ENCODE data around the gene CNTNAP5.
A peak's percentile ranks its signal among the peaks of the same experiment; 100 is the strongest.

Gene CNTNAP5

GRCh38 chr2:124424074-124424473 is 399.0 kb downstream of the CNTNAP5 start:
- no peak overlapping the region for H3K9ac ChIP-seq (ENCODE audit: insufficient read length, low read depth)
- no peaks in the 10 kb centered on the region for H3K36me3 ChIP-seq (ENCODE audit: insufficient read depth, insufficient read length, low read length)
- no peaks in the 10 kb centered on the region for H3K4me1 ChIP-seq (ENCODE audit: insufficient read depth, insufficient read length)
- no peak overlapping the region for H3K4me3 ChIP-seq (ENCODE audit: insufficient read length, low read depth)
- no peak for DNase-seq (ENCODE audit: low read depth, low spot score)
- no peaks in the 10 kb centered on the region for H3K9me3 ChIP-seq (ENCODE audit: insufficient read depth, low read length)
- H3K27me3 ChIP-seq (ENCODE audit: insufficient read depth, insufficient read length), result no peaks in the 10 kb centered on the region
- TF ChIP-seq ZNF274 (IDR thresholded peaks at IDR 0.05; ENCODE audit: low read depth, low read length) (no peak), YY1 (IDR thresholded peaks at IDR 0.05; ENCODE audit: insufficient read depth, insufficient read length) (no peak)

GRCh38 chr2:124426122-124426521 is 401.0 kb downstream of the CNTNAP5 start:
- Histone ChIP-seq H3K36me3 (ENCODE audit: insufficient read depth, insufficient read length, low read length) (no peaks in the 10 kb centered on the region), H3K9me3 (ENCODE audit: insufficient read depth, low read length) (no peaks in the 10 kb centered on the region), H3K4me1 (ENCODE audit: insufficient read depth, insufficient read length) (no peaks in the 10 kb centered on the region), H3K9ac (ENCODE audit: insufficient read length, low read depth) (no peak overlapping the region), H3K4me3 (ENCODE audit: insufficient read length, low read depth) (no peak overlapping the region), H3K27me3 (ENCODE audit: insufficient read depth, insufficient read length) (no peaks in the 10 kb centered on the region)
- DNase-seq (ENCODE audit: low read depth, low spot score), result no peak
- no peak for TF ChIP-seq YY1 (IDR thresholded peaks at IDR 0.05; ENCODE audit: insufficient read depth, insufficient read length)

- no peaks in the 10 kb centered on the region for H3K27me3 ChIP-seq (ENCODE audit: insufficient read depth, insufficient read length)
- H3K4me1 ChIP-seq (ENCODE audit: insufficient read depth, insufficient read length), result no peaks in the 10 kb centered on the region
- no peaks in the 10 kb centered on the region for H3K9me3 ChIP-seq (ENCODE audit: insufficient read depth, low read length)
- no peak for DNase-seq (ENCODE audit: low read depth, low spot score)
- no peak for TF ChIP-seq YY1 (IDR thresholded peaks at IDR 0.05; ENCODE audit: insufficient read depth, insufficient read length)
- no peak for TF ChIP-seq SUZ12 (IDR thresholded peaks at IDR 0.05; ENCODE audit: extremely low read depth, insufficient read depth, insufficient read length)
- TF ChIP-seq ZNF274 (IDR thresholded peaks at IDR 0.05; ENCODE audit: low read depth, low read length), result no peak
- H3K4me3 ChIP-seq (ENCODE audit: insufficient read length, low read depth), result no peak overlapping the region
- H3K9ac ChIP-seq (ENCODE audit: insufficient read length, low read depth), result no peak overlapping the region
- no peaks in the 10 kb centered on the region for H3K36me3 ChIP-seq (ENCODE audit: insufficient read depth, insufficient read length, low read length)
These were observed 401.5 kb downstream of the CNTNAP5 start for GRCh38 chr2:124426625-124427024.

- Histone ChIP-seq H3K36me3 (ENCODE audit: insufficient read depth, insufficient read length, low read length) (no peaks in the 10 kb centered on the region), H3K9ac (ENCODE audit: insufficient read length, low read depth) (no peak overlapping the region)
- DNase-seq (ENCODE audit: low read depth, low spot score), result peak; percentile 42
These were observed 412.7 kb downstream of the CNTNAP5 start for GRCh38 chr2:124437811-124438210.

GRCh38 chr2:124450481-124450880 is 425.4 kb downstream of the CNTNAP5 start:
- no peak for DNase-seq (ENCODE audit: low read depth, low spot score)

More at GRCh38 chr2:124437811-124438210, 412.7 kb downstream of the CNTNAP5 start:
- Histone ChIP-seq H3K4me1 (ENCODE audit: insufficient read depth, insufficient read length) (no peaks in the 10 kb centered on the region), H3K9me3 (ENCODE audit: insufficient read depth, low read length) (no peaks in the 10 kb centered on the region), H3K27me3 (ENCODE audit: insufficient read depth, insufficient read length) (no peaks in the 10 kb centered on the region), H3K4me3 (ENCODE audit: insufficient read length, low read depth) (no peak overlapping the region)
- TF ChIP-seq YY1 (IDR thresholded peaks at IDR 0.05; ENCODE audit: insufficient read depth, insufficient read length) (no peak), ZNF274 (IDR thresholded peaks at IDR 0.05; ENCODE audit: low read depth, low read length) (no peak), SUZ12 (IDR thresholded peaks at IDR 0.05; ENCODE audit: extremely low read depth, insufficient read depth, insufficient read length) (no peak)

GRCh38 chr2:124476291-124476690 is 451.2 kb downstream of the CNTNAP5 start:
- Histone ChIP-seq H3K9me3 (ENCODE audit: insufficient read depth, low read length) (no peaks in the 10 kb centered on the region), H3K4me1 (ENCODE audit: insufficient read depth, insufficient read length) (no peaks in the 10 kb centered on the region), H3K27me3 (ENCODE audit: insufficient read depth, insufficient read length) (no peaks in the 10 kb centered on the region), H3K4me3 (ENCODE audit: insufficient read length, low read depth) (no peak overlapping the region), H3K36me3 (ENCODE audit: insufficient read depth, insufficient read length, low read length) (no peaks in the 10 kb centered on the region), H3K9ac (ENCODE audit: insufficient read length, low read depth) (no peak overlapping the region)
- TF ChIP-seq YY1 (IDR thresholded peaks at IDR 0.05; ENCODE audit: insufficient read depth, insufficient read length) (no peak), SUZ12 (IDR thresholded peaks at IDR 0.05; ENCODE audit: extremely low read depth, insufficient read depth, insufficient read length) (no peak), ZNF274 (IDR thresholded peaks at IDR 0.05; ENCODE audit: low read depth, low read length) (no peak)
- DNase-seq (ENCODE audit: low read depth, low spot score), result no peak

More at GRCh38 chr2:124450481-124450880, 425.4 kb downstream of the CNTNAP5 start:
- TF ChIP-seq ZNF274 (IDR thresholded peaks at IDR 0.05; ENCODE audit: low read depth, low read length) (no peak), SUZ12 (IDR thresholded peaks at IDR 0.05; ENCODE audit: extremely low read depth, insufficient read depth, insufficient read length) (no peak), YY1 (IDR thresholded peaks at IDR 0.05; ENCODE audit: insufficient read depth, insufficient read length) (no peak)
- H3K9ac ChIP-seq (ENCODE audit: insufficient read length, low read depth), result no peak overlapping the region
- H3K9me3 ChIP-seq (ENCODE audit: insufficient read depth, low read length), result peaks cover 6% of the 10 kb centered on the region; the same call in 1 of the 2 replicates
- H3K4me1 ChIP-seq (ENCODE audit: insufficient read depth, insufficient read length), result no peaks in the 10 kb centered on the region
- H3K4me3 ChIP-seq (ENCODE audit: insufficient read length, low read depth), result no peak overlapping the region
- H3K36me3 ChIP-seq (ENCODE audit: insufficient read depth, insufficient read length, low read length), result no peaks in the 10 kb centered on the region
- H3K27me3 ChIP-seq (ENCODE audit: insufficient read depth, insufficient read length), result no peaks in the 10 kb centered on the region

GRCh38 chr2:124478761-124479160 is 453.7 kb downstream of the CNTNAP5 start:
- TF ChIP-seq SUZ12 (IDR thresholded peaks at IDR 0.05; ENCODE audit: extremely low read depth, insufficient read depth, insufficient read length) (no peak), YY1 (IDR thresholded peaks at IDR 0.05; ENCODE audit: insufficient read depth, insufficient read length) (no peak), ZNF274 (IDR thresholded peaks at IDR 0.05; ENCODE audit: low read depth, low read length) (no peak)
- no peaks in the 10 kb centered on the region for H3K27me3 ChIP-seq (ENCODE audit: insufficient read depth, insufficient read length)
- H3K4me3 ChIP-seq (ENCODE audit: insufficient read length, low read depth), result no peak overlapping the region
- H3K4me1 ChIP-seq (ENCODE audit: insufficient read depth, insufficient read length), result no peaks in the 10 kb centered on the region
- no peaks in the 10 kb centered on the region for H3K36me3 ChIP-seq (ENCODE audit: insufficient read depth, insufficient read length, low read length)
- H3K9me3 ChIP-seq (ENCODE audit: insufficient read depth, low read length), result no peaks in the 10 kb centered on the region
- DNase-seq (ENCODE audit: low read depth, low spot score), result no peak
- H3K9ac ChIP-seq (ENCODE audit: insufficient read length, low read depth), result no peak overlapping the region

GRCh38 chr2:124480958-124481357 is 455.9 kb downstream of the CNTNAP5 start:
- no peak for DNase-seq (ENCODE audit: low read depth, low spot score)

More at GRCh38 chr2:124480958-124481357, 455.9 kb downstream of the CNTNAP5 start:
- TF ChIP-seq YY1 (IDR thresholded peaks at IDR 0.05; ENCODE audit: insufficient read depth, insufficient read length) (no peak), ZNF274 (IDR thresholded peaks at IDR 0.05; ENCODE audit: low read depth, low read length) (no peak), SUZ12 (IDR thresholded peaks at IDR 0.05; ENCODE audit: extremely low read depth, insufficient read depth, insufficient read length) (no peak)
- Histone ChIP-seq H3K4me3 (ENCODE audit: insufficient read length, low read depth) (no peak overlapping the region), H3K36me3 (ENCODE audit: insufficient read depth, insufficient read length, low read length) (no peaks in the 10 kb centered on the region), H3K27me3 (ENCODE audit: insufficient read depth, insufficient read length) (no peaks in the 10 kb centered on the region), H3K9ac (ENCODE audit: insufficient read length, low read depth) (no peak overlapping the region), H3K4me1 (ENCODE audit: insufficient read depth, insufficient read length) (no peaks in the 10 kb centered on the region), H3K9me3 (ENCODE audit: insufficient read depth, low read length) (no peaks in the 10 kb centered on the region)
